Prostate gland (tissue), 2 donors: ENCODE results near the gene CLN5.

ENCODE experiments used
- CTCF ChIP-seq, 4 experiments: fragments of 200-600 bp in 2 of 4; fragments of 450-650 bp in 2 of 4; sonication (generic) in 2 of 4; IDR thresholded peaks; 1 replicate in 3 of 4; 2 replicates in 1 of 4; pipeline ENCODE4 v1.5.1; 2016 to 2019; ENCODE audit warnings: antibody characterized with exemption in 4 of 4, mild to moderate bottlenecking in 2 of 4, moderate library complexity in 2 of 4
- POLR2A ChIP-seq: fragments of 450-650 bp; IDR thresholded peaks from one replicate; pipeline ENCODE4 v1.6.1; 2016; ENCODE audit warnings: antibody characterized with exemption, mild to moderate bottlenecking

- TF ChIP-seq CTCF (IDR thresholded peaks at IDR 0.05), result no peak
- no peak for TF ChIP-seq POLR2A
These were observed 8.6 kb downstream of the CLN5 start for GRCh38 chr13:77000475-77000874.
